Thoracic aorta (tissue), 2 donors: ENCODE results near the gene PDPK1. TPM values are rescaled to one million over a fixed set of nuclear protein-coding genes. Genes with fewer than 3 reads are reported as not detected.

ENCODE experiments used
- ATAC-seq: fragments of 150-250 bp; one replicate; pipeline ENCODE4 v1.8.0; 2017; ENCODE audit warnings: low read depth; ENCODE audit not compliant: insufficient number of reproducible peaks, low FRiP score
- DNase-seq: peaks from one replicate; pipeline ENCODE4 v3.0.0-alpha.2; 2020; ENCODE audit warnings: low spot score
- H3K27ac ChIP-seq, 2 donors: fragments of 200-600 bp; sonication (generic); 1 replicate in 1 of 2; 2 replicates in 1 of 2; pipeline ENCODE4 v1.5.1; 2016; ENCODE audit warnings: mild to moderate bottlenecking in 2 of 2, moderate library complexity in 2 of 2
- H3K27me3 ChIP-seq: fragments of 200-600 bp; sonication (generic); replicated peaks from 2 replicates; pipeline ENCODE4 v1.6.0; 2016; ENCODE audit warnings: mild to moderate bottlenecking; ENCODE audit not compliant: insufficient read depth
- H3K36me3 ChIP-seq: fragments of 200-600 bp; sonication (generic); one replicate; pipeline ENCODE4 v1.5.1; 2016
- H3K4me1 ChIP-seq, 2 donors: fragments of 200-600 bp; sonication (generic); 1 replicate in 1 of 2; 2 replicates in 1 of 2; pipeline versions ENCODE4 v1.5.1 to v1.6.0; 2016; ENCODE audit warnings: low read depth in 2 of 2, mild to moderate bottlenecking in 1 of 2; ENCODE audit not compliant: control insufficient read depth in 1 of 2
- H3K4me3 ChIP-seq: fragments of 200-600 bp; sonication (generic); 2 replicates; pipeline ENCODE4 v1.5.1; 2016; ENCODE audit warnings: mild to moderate bottlenecking
- H3K9me3 ChIP-seq: fragments of 200-600 bp; sonication (generic); 2 replicates; pipeline ENCODE4 v1.5.1; 2016
- CTCF ChIP-seq: fragments of 200-600 bp; sonication (generic); IDR thresholded peaks from one replicate; pipeline ENCODE4 v1.5.1; 2019; ENCODE audit warnings: antibody characterized with exemption
- total RNA-seq, 2 donors: library from RNA; depleted of rRNA; stranded (reverse); fragments of >200 nt; gene quantifications; one replicate each; pipeline versions ENCODE4 v1.1.0 to v1.2.3, GENCODE V29; 2016

The PDPK1 gene
- total RNA-seq, 2 donors from 2014 or later, result 31.9 to 44.3 TPM

- no peak overlapping the region for H3K4me3 ChIP-seq
- H3K36me3 ChIP-seq, result peaks cover 32% of the 10 kb centered on the region
- DNase-seq (no peak), ATAC-seq (no peak)
- no peak overlapping the region for H3K27ac ChIP-seq
- H3K9me3 ChIP-seq, result no peaks in the 10 kb centered on the region
- H3K27me3 ChIP-seq, result no peaks in the 10 kb centered on the region
- peaks cover 0 to 7% of the 10 kb centered on the region in 2 donors for H3K4me1 ChIP-seq
- no peak for TF ChIP-seq CTCF
These were observed 47.2 kb downstream of the PDPK1 start for GRCh38 chr16:2584729-2585650.

GRCh38 chr16:2585651-2586081, 47.8 kb downstream of the PDPK1 start:
- ATAC-seq, result no peak
- DNase-seq, result no peak
- Histone ChIP-seq H3K36me3 (peaks cover 32% of the 10 kb centered on the region), H3K9me3 (no peaks in the 10 kb centered on the region), H3K4me3 (no peak overlapping the region), H3K4me1 (peaks cover 6 to 14% of the 10 kb centered on the region in 2 donors), H3K27ac (no peak overlapping the region), H3K27me3 (no peaks in the 10 kb centered on the region)
- TF ChIP-seq CTCF, result no peak

GRCh38 chr16:2586241-2586640, 48.4 kb downstream of the PDPK1 start:
- H3K9me3 ChIP-seq, result no peaks in the 10 kb centered on the region
- H3K4me1 ChIP-seq, result peaks cover 9 to 20% of the 10 kb centered on the region in 2 donors
- TF ChIP-seq CTCF, result no peak
- H3K27me3 ChIP-seq, result no peaks in the 10 kb centered on the region
- H3K4me3 ChIP-seq, result no peak overlapping the region
- H3K36me3 ChIP-seq, result peaks cover 32% of the 10 kb centered on the region
- ATAC-seq, result no peak
- no peak for DNase-seq
- H3K27ac ChIP-seq, result no peak overlapping the region

GRCh38 chr16:2586901-2587480, 49.2 kb downstream of the PDPK1 start:
- H3K4me3 ChIP-seq, result no peak overlapping the region
- no peak overlapping the region for H3K27ac ChIP-seq
- DNase-seq (no peak), ATAC-seq (no peak)
- H3K27me3 ChIP-seq, result no peaks in the 10 kb centered on the region
- no peak for TF ChIP-seq CTCF
- no peaks in the 10 kb centered on the region for H3K9me3 ChIP-seq
- H3K36me3 ChIP-seq, result peaks cover 32% of the 10 kb centered on the region
- peaks cover 12 to 21% of the 10 kb centered on the region in 2 donors for H3K4me1 ChIP-seq

GRCh38 chr16:2587891-2588565, 50.2 kb downstream of the PDPK1 start:
- Histone ChIP-seq H3K4me3 (no peak overlapping the region), H3K9me3 (no peaks in the 10 kb centered on the region), H3K36me3 (peaks cover 32% of the 10 kb centered on the region), H3K27me3 (no peaks in the 10 kb centered on the region), H3K4me1 (peaks cover 12 to 21% of the 10 kb centered on the region in 2 donors), H3K27ac (no peak overlapping the region)
- no peak for ATAC-seq
- TF ChIP-seq CTCF, result no peak
- DNase-seq, result no peak
